LNCaP clone FGC (cell line): Measurements from ENCODE around the gene RAD51B.

Experiments used
- DNase-seq: peaks from one replicate; pipeline ENCODE4 v3.0.0-alpha.2; 2011; ENCODE audit warnings: low read depth
- H3K4me3 ChIP-seq: 2 replicates; pipeline ENCODE4 v1.5.1; 2011; ENCODE audit warnings: mild to moderate bottlenecking, low read depth, low read length, control low read depth
- CTCF ChIP-seq: IDR thresholded peaks from 2 replicates; pipeline ENCODE4 v1.5.1; 2012; ENCODE audit warnings: mild to moderate bottlenecking; ENCODE audit not compliant: control insufficient read depth, insufficient read depth; ENCODE audit errors: extremely low read depth

Gene RAD51B

GRCh38 chr14:68236582-68237458 lies 417.2 kb downstream of the RAD51B start:
- no peak overlapping the region for H3K4me3 ChIP-seq
- DNase-seq, result no peak
- no peak for TF ChIP-seq CTCF

- H3K4me3 ChIP-seq, result no peak overlapping the region
- TF ChIP-seq CTCF, result no peak
- DNase-seq, result no peak
These were observed 419.0 kb downstream of the RAD51B start for GRCh38 chr14:68238551-68238950.

- no peak for DNase-seq
- H3K4me3 ChIP-seq, result no peak overlapping the region
- TF ChIP-seq CTCF, result no peak
These were observed 419.4 kb downstream of the RAD51B start for GRCh38 chr14:68238976-68239375.

- no peak for DNase-seq
- no peak for TF ChIP-seq CTCF
- no peak overlapping the region for H3K4me3 ChIP-seq
These were observed 420.6 kb downstream of the RAD51B start for GRCh38 chr14:68239988-68240771.

- DNase-seq, result no peak
- H3K4me3 ChIP-seq, result no peak overlapping the region
- TF ChIP-seq CTCF, result no peak
These were observed 422.4 kb downstream of the RAD51B start for GRCh38 chr14:68241862-68242487.

GRCh38 chr14:68243450-68244010 lies 424.0 kb downstream of the RAD51B start:
- no peak overlapping the region for H3K4me3 ChIP-seq
- DNase-seq, result no peak
- no peak for TF ChIP-seq CTCF
